ENCODE data around the gene MTMR2. TPM values are rescaled to one million over a fixed set of nuclear protein-coding genes. Genes with fewer than 3 reads are reported as not detected.

Gene MTMR2
- total RNA-seq (2022; extraction: Qiagen RNA extraction) = 24.5 to 28.8 TPM (median 25.5 TPM) in 5 replicates

DNA sequence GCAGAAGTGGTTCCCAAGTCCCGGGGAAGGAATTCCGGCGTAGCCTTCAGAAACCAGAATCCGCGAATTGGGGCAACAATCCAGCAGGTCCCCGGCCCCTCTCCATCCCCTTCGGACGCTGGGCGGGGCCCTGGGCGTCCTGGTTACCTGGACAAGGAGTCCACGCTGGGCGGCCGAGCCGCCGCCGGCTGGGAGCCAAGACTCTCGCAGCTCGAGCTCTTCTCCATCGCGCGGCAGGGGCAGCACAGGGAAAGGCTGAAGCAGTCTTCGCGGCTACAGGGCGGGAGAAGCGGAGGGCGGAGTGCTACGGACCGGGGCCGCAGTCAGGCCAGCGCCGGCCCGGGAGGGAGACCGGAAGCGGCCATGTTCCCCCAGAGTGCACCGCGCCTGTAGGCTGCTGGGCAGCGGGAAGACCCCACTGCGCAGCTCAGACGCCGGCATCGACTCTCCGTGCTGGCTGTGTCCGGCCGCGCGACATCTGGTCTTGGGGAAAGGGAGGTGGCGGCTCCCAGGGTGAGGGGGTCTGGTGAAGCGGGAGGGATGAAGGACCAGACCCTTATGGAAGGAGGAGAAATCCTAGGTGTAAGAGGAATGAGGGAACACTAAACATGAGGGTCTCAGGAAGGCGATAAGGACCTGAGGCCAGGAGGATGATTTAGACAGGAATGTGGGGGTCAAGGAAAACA lies at the start of gene MTMR2:
TSS of gene MTMR2 (minus strand) at position 380 of the 686 bp plus-strand sequence. CDS start at position 227, 153 bp downstream.

GRCh38 chr11:95790123-95790932 lies 133.6 kb downstream of the MTMR2 start, which contains the start of gene CEP57:
Gene CEP57, plus strand, starts transcription at chr11:95790498. Its CDS starts 201 bp downstream, at chr11:95790699.

GRCh38 chr11:95789506-95790122 lies 134.3 kb downstream of the MTMR2 start, which contains the start of gene FAM76B:
Gene FAM76B, minus strand, starts transcription at chr11:95789782. Its CDS starts 304 bp downstream, at chr11:95789478.

Other genes starting within 250 kb of the MTMR2 start
- gene FAM76B, start 134.3 kb downstream of the MTMR2 start, total RNA-seq (2022; extraction: Qiagen RNA extraction) = 7.1 to 10.9 TPM (median 8.5 TPM) in 5 replicates
- gene CEP57, start 133.6 kb downstream of the MTMR2 start, total RNA-seq (2022; extraction: Qiagen RNA extraction) = 12.6 to 16.3 TPM (median 14.7 TPM) in 5 replicates

Data from A549 treated with dexamethasone at 1 μM for 4 hours (cell line).